GM23338 (cell line): Measurements from ENCODE around the gene PALLD. TPM values are rescaled to one million over a fixed set of nuclear protein-coding genes. Genes with fewer than 3 reads are reported as not detected.

ENCODE experiments used
- ATAC-seq: fragments of 200-7000 bp; cut with Tn5 transposase; 3 replicates; pipeline ENCODE4 v1.9.1; 2020
- DNase-seq: peaks from one replicate; pipeline ENCODE4 v3.0.0-alpha.2; 2015; ENCODE audit warnings: low spot score
- H2AFZ ChIP-seq: fragments of 200-600 bp; sonication (generic); 2 replicates; pipeline ENCODE4 v1.8.0; 2016; ENCODE audit warnings: antibody characterized with exemption, mild to moderate bottlenecking, moderate library complexity
- H3F3A ChIP-seq: fragments of 200-600 bp; sonication (generic); replicated peaks from 2 replicates; pipeline ENCODE4 v1.8.0; 2017; ENCODE audit warnings: antibody characterized with exemption, mixed run types, low read depth
- H3K27ac ChIP-seq: fragments of 200-600 bp; sonication (generic); 2 replicates; pipeline ENCODE4 v1.6.1; 2016; ENCODE audit warnings: low read depth
- H3K27me3 ChIP-seq: fragments of 200-600 bp; sonication (generic); 2 replicates; pipeline ENCODE4 v1.8.0; 2016; ENCODE audit warnings: mild to moderate bottlenecking, mixed run types, moderate library complexity; ENCODE audit not compliant: insufficient read depth
- H3K36me3 ChIP-seq: fragments of 200-600 bp; sonication (generic); 2 replicates; pipeline ENCODE4 v1.8.0; 2016; ENCODE audit warnings: mild to moderate bottlenecking; ENCODE audit not compliant: insufficient read depth
- H3K4me1 ChIP-seq: fragments of 200-600 bp; sonication (generic); 2 replicates; pipeline ENCODE4 v1.8.0; 2016; ENCODE audit warnings: mild to moderate bottlenecking, moderate library complexity; ENCODE audit not compliant: insufficient read depth
- H3K4me2 ChIP-seq: fragments of 200-600 bp; sonication (generic); 2 replicates; pipeline ENCODE4 v1.7.1; 2017; ENCODE audit warnings: mixed run types
- H3K4me3 ChIP-seq: fragments of 200-600 bp; sonication (generic); 2 replicates; pipeline ENCODE4 v1.6.1; 2016; ENCODE audit warnings: mixed run types
- H3K79me2 ChIP-seq: fragments of 200-600 bp; sonication (generic); replicated peaks from 2 replicates; pipeline ENCODE4 v1.8.0; 2017; ENCODE audit warnings: mild to moderate bottlenecking; ENCODE audit not compliant: insufficient read depth
- H3K9me2 ChIP-seq: fragments of 200-600 bp; sonication (generic); 2 replicates; pipeline ENCODE4 v1.8.0; 2017; ENCODE audit not compliant: insufficient read depth
- H4K20me1 ChIP-seq: fragments of 200-600 bp; sonication (generic); replicated peaks from 2 replicates; pipeline ENCODE4 v1.8.0; 2017; ENCODE audit warnings: mild to moderate bottlenecking; ENCODE audit not compliant: insufficient read depth
- H3K27ac Mint-ChIP-seq: 2 replicates; pipeline ENCODE4 v1.8.0; 2020; ENCODE audit warnings: inconsistent platforms, mild to moderate bottlenecking, moderate library complexity, mixed read lengths
- H3K27me3 Mint-ChIP-seq: 3 replicates; pipeline ENCODE4 v1.8.0; 2022; ENCODE audit warnings: low read depth, mild to moderate bottlenecking, moderate library complexity, mixed read lengths, inconsistent platforms; ENCODE audit not compliant: insufficient read depth, poor library complexity
- H3K36me3 Mint-ChIP-seq: 3 replicates; pipeline ENCODE4 v1.8.0; 2021; ENCODE audit warnings: low read depth, mild to moderate bottlenecking, inconsistent platforms, moderate library complexity, mixed read lengths
- H3K4me1 Mint-ChIP-seq: 3 replicates; pipeline ENCODE4 v1.8.0; 2020; ENCODE audit warnings: mild to moderate bottlenecking, inconsistent platforms, mixed read lengths
- H3K4me3 Mint-ChIP-seq: 3 replicates; pipeline ENCODE4 v1.8.0; 2021; ENCODE audit warnings: moderate library complexity, mild to moderate bottlenecking, inconsistent platforms, mixed read lengths
- H3K9me3 Mint-ChIP-seq: 3 replicates; pipeline ENCODE4 v1.8.0; 2020; ENCODE audit warnings: moderate library complexity, mild to moderate bottlenecking, inconsistent platforms, mixed read lengths
- CREB1 ChIP-seq: fragments of 250-450 bp; sonication (Bioruptor Pico); IDR thresholded peaks from 2 replicates; pipeline ENCODE4 v1.5.0; 2020; ENCODE audit warnings: low read depth, mild to moderate bottlenecking, moderate library complexity
- EZH2 ChIP-seq: fragments of 200-600 bp; sonication (generic); IDR thresholded peaks from one replicate; pipeline ENCODE4 v1.8.0; 2017; ENCODE audit warnings: antibody characterized with exemption, mild to moderate bottlenecking, low read depth; ENCODE audit not compliant: unreplicated experiment
- EZH2phosphoT487 ChIP-seq: fragments of 200-600 bp; sonication (generic); IDR thresholded peaks from one replicate; pipeline ENCODE4 v1.8.1; 2018; ENCODE audit warnings: antibody characterized with exemption; ENCODE audit not compliant: unreplicated experiment
- JUNB ChIP-seq: IDR thresholded peaks from one replicate; pipeline ENCODE4 v1.6.1; 2016; ENCODE audit warnings: antibody characterized with exemption; ENCODE audit not compliant: unreplicated experiment
- POLR2AphosphoS5 ChIP-seq: IDR thresholded peaks from 2 replicates; pipeline ENCODE4 v1.6.1; 2016; ENCODE audit warnings: antibody characterized with exemption, low read depth
- REST ChIP-seq: IDR thresholded peaks from one replicate; pipeline ENCODE4 v1.6.1; 2018; ENCODE audit warnings: antibody characterized with exemption; ENCODE audit not compliant: unreplicated experiment
- ZNF331 ChIP-seq: fragments of 250-450 bp; sonication (Bioruptor Pico); IDR thresholded peaks from 2 replicates; pipeline ENCODE4 v1.5.0; 2020; ENCODE audit warnings: low read depth, mild to moderate bottlenecking, moderate library complexity
- ZNF462 ChIP-seq: fragments of 250-450 bp; sonication (Bioruptor Pico); IDR thresholded peaks from 2 replicates; pipeline ENCODE4 v1.5.0; 2020; ENCODE audit warnings: mild to moderate bottlenecking, moderate library complexity
- polyA plus RNA-seq: library from polyadenylated mRNA; unstranded; fragments of >200 nt; fragmentation: Nextera tagmentation; extraction: Ambion mirVana; gene quantifications from 2 replicates; pipeline ENCODE4 v1.2.1, GENCODE V29; 2016
- total RNA-seq: library from RNA; depleted of rRNA; stranded (reverse); fragments of >200 nt; shearing (Covaris generic); gene quantifications from 2 replicates; pipeline ENCODE4 v1.2.3, GENCODE V29; 2014
- TF ChIP-seq, protein P1 (sequence below): IDR thresholded peaks from 2 replicates; pipeline ENCODE4 v1.6.1; 2016; ENCODE audit warnings: antibody characterized with exemption

PALLD gene
- total and polyA plus RNA-seq, 2 experiments from 2014 or later, result 13.1 to 30.2 TPM

- TF ChIP-seq ZNF462 (CRISPR knock-in tag), result no peak
Measured at GRCh38 chr4:168570466-168570865, 73.6 kb downstream of the PALLD start (continued).

DNA sequence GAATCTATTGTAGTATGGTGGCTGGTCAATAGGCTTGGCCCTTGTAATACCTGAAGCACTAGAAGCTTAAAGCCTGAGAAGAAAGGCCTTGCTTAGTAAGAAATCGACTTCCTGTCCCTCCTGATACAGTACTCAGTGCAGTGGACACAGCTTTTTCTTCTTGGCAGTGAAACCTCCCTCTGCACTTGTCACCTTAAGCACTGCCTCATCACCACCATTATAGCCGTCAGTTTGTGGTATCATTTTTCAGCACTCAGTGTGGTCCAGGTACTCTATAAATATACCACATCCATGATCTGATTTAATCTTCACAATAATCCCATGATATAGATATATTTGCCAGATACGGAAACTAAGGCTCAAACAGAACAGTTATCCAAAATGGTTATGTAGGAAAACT lies 75.2 kb downstream of the PALLD start:
- no peaks in the 10 kb centered on the region; the same call in 2 of the 3 replicates for H3K9me3 Mint-ChIP-seq
- TF ChIP-seq EZH2phosphoT487 (no peak), REST (no peak), CREB1 (CRISPR knock-in tag) (no peak), JUNB (no peak), ZNF331 (CRISPR knock-in tag) (no peak), POLR2AphosphoS5 (no peak), EZH2 (no peak)
- TF ChIP-seq, protein P1, sequence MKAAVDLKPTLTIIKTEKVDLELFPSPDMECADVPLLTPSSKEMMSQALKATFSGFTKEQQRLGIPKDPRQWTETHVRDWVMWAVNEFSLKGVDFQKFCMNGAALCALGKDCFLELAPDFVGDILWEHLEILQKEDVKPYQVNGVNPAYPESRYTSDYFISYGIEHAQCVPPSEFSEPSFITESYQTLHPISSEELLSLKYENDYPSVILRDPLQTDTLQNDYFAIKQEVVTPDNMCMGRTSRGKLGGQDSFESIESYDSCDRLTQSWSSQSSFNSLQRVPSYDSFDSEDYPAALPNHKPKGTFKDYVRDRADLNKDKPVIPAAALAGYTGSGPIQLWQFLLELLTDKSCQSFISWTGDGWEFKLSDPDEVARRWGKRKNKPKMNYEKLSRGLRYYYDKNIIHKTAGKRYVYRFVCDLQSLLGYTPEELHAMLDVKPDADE, result no peak
- Histone ChIP-seq H3K79me2 (no peaks in the 10 kb centered on the region), H4K20me1 (no peaks in the 10 kb centered on the region), H3K27me3 (no peaks in the 10 kb centered on the region), H3K4me2 (no peak overlapping the region), H3F3A (no peaks in the 10 kb centered on the region), H3K4me1 (no peaks in the 10 kb centered on the region), H3K36me3 (no peaks in the 10 kb centered on the region), H3K9me2 (no peaks in the 10 kb centered on the region), H3K27ac (no peak overlapping the region), H3K4me3 (no peak overlapping the region), H2AFZ (no peak overlapping the region)
- H3K36me3 Mint-ChIP-seq, result no peaks in the 10 kb centered on the region
- DNase-seq, result no peak
- no peaks in the 10 kb centered on the region for H3K27me3 Mint-ChIP-seq
- ATAC-seq, result no peak
- H3K27ac Mint-ChIP-seq, result no peak overlapping the region
- no peaks in the 10 kb centered on the region for H3K4me1 Mint-ChIP-seq
- H3K4me3 Mint-ChIP-seq, result no peak overlapping the region
